Measurements from ENCODE around the gene SHROOM3.

Gene SHROOM3

DNA sequence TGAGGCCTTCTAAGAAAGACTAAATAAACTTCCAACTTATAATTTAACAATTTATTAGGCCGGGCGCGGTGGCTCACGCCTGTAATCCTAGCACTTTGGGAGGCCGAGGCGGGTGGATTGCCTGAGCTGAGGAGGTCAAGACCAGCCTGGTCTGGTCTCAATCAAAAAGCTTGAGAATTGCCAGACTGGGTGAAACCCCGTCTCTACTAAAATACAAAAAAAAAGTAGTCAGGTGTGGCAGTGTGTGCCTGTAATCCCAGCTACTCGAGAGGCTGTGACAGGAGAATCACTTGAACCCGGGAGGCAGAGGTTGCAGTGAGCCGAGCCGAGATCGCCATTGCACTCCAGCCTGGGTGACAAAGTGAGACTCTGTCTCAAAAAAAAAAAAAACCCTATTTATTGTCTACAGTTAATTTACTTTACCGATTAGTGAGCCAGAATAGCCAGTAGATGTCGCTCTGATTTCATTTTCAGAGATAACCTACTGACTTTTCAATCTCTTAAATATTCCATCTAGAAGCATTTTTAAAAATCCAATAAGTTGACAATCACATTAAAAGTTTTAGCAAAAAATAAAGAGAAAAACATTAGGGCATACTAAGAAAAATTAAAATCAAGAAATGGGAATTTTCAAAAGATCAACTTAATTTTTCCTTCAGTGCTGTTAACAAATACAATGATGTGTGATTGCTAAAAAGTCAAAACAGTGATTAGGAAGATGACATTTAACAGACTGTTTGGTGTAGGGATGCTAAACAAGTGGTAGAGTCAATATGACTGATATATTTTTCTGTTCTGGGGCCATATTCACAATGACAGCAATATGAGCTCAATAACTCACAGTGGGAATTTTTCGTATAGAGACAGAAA is 4.3 kb upstream of the SHROOM3 start:
- peak; percentile 42 for TF ChIP-seq CTCF (IDR thresholded peaks at IDR 0.05; ENCODE audit: extremely low read depth, missing control alignments)
- DNase-seq (ENCODE audit: low spot score), result peak; percentile 65

DNA sequence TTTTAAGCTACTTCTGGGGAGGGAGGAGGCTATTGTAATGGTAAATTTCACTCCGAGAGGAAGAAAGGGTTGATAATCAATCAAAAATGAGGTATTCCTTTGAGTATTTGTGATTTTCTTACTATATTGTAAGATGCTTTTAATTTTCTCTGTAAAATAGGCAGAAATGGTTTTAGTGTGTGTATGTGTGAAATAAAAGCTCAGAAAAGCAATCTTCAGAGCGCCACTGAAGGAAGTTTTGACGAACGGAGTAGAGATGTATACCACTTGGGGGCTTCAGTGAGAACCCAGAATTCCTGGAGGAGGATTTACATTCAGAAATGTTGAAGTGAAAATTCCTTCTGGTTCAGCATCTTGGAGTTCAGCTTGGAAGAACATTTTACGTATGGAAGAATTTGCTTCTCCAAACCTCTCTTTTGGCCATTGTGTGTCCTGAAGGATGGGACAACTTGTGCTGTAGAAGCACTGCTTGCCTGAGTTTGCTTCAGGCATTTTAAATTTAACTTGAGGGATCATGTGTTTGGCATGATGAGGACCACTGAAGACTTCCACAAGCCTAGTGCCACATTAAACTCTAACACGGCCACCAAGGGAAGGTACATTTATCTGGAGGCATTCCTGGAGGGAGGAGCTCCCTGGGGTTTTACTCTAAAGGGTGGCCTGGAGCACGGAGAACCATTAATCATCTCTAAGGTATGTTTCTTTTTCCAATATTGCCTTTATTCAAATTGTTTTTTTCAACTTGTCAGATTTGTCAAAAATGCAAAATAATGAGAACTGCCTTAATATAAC is 695 bp downstream of the SHROOM3 start:
- TF ChIP-seq CTCF (IDR thresholded peaks at IDR 0.05; ENCODE audit: extremely low read depth, missing control alignments), result no peak
- no peak for DNase-seq (ENCODE audit: low spot score)

GRCh38 chr4:76439491-76439890 is 4.5 kb downstream of the SHROOM3 start:
- no peak for TF ChIP-seq CTCF (IDR thresholded peaks at IDR 0.05; ENCODE audit: extremely low read depth, missing control alignments)
- DNase-seq (ENCODE audit: low spot score), result no peak

DNA sequence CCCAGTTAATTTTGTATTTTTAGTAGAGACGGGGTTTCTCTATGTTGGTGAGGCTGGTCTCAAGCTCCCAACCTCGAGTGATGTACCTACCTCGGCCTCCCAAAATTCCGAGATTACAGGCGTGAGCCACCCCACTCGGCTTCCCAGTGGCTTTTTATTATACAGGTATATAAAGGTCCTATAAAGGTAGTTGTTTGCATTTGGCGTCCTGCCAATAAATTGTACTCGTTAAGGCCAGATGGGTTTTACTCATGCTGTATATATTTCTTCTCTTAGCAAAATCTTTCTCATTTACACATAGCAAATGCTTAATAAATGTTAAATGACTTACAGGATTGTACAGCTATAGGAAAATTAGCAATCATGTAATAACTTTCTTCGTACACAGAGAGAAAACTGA is 6.9 kb downstream of the SHROOM3 start:
- no peak for DNase-seq (ENCODE audit: low spot score)
- TF ChIP-seq CTCF (IDR thresholded peaks at IDR 0.05; ENCODE audit: extremely low read depth, missing control alignments), result no peak

- no peak for DNase-seq (ENCODE audit: low spot score)
- TF ChIP-seq CTCF (IDR thresholded peaks at IDR 0.05; ENCODE audit: extremely low read depth, missing control alignments), result no peak
Observed at GRCh38 chr4:76442807-76443206, 7.8 kb downstream of the SHROOM3 start.

- TF ChIP-seq CTCF (IDR thresholded peaks at IDR 0.05; ENCODE audit: extremely low read depth, missing control alignments), result no peak
- no peak for DNase-seq (ENCODE audit: low spot score)
Observed at GRCh38 chr4:76443376-76443775, 8.3 kb downstream of the SHROOM3 start.

DNA sequence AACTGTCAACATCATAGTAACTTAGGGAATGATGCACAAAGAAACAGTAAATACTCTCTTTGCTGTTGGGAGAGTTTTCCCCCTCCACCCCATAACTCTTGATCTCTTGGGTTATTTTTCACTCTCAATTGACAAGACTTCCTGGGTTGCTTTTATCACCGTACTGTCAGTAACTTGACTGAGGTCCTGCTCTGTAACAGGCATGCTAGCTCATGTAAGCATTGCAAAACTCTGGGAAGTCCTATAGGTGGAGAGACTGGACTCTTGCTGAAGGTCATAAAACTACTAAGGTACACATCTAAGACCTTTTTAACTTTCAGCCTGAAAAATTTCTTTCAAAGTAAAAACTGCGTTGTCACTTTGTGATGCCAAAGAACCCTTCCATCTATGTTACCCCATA is 10.9 kb downstream of the SHROOM3 start:
- no peak for TF ChIP-seq CTCF (IDR thresholded peaks at IDR 0.05; ENCODE audit: extremely low read depth, missing control alignments)
- DNase-seq (ENCODE audit: low spot score), result no peak
